Heart right ventricle (tissue), 16 donors: ENCODE results near the gene PCDH15. TPM values are rescaled to one million over a fixed set of nuclear protein-coding genes. Genes with fewer than 3 reads are reported as not detected.

Experiments used
- ATAC-seq, 8 donors: fragments of 200-7000 bp; cut with Tn5 transposase; one replicate each; pipeline ENCODE4 v1.9.1; 2020; ENCODE audit warnings: mild to moderate bottlenecking in 8 of 8, moderate library complexity in 8 of 8, moderate number of reproducible peaks in 1 of 8
- DNase-seq, 2 donors: peaks; one replicate each; pipeline ENCODE4 v3.0.0-alpha.2; 2020
- H3K27ac ChIP-seq, 10 donors: fragments of 200-600 bp; sonication (generic) in 2 of 10; one replicate each; pipeline versions ENCODE4 v1.5.0 to v1.8.0; 2020 to 2022; ENCODE audit warnings: mild to moderate bottlenecking in 3 of 10
- H3K27me3 ChIP-seq, 7 donors: fragments of 200-600 bp; one replicate each; pipeline ENCODE4 v1.8.0; 2021 to 2022; ENCODE audit warnings: mild to moderate bottlenecking in 2 of 7
- H3K36me3 ChIP-seq, 9 donors: fragments of 200-600 bp; sonication (generic) in 1 of 9; one replicate each; pipeline versions ENCODE4 v1.5.0 to v1.8.0; 2020 to 2022; ENCODE audit warnings: mild to moderate bottlenecking in 2 of 9
- H3K4me1 ChIP-seq, 9 donors: fragments of 200-600 bp; sonication (generic) in 1 of 9; one replicate each; pipeline versions ENCODE4 v1.5.0 to v1.8.0; 2020 to 2022; ENCODE audit warnings: mild to moderate bottlenecking in 4 of 9
- H3K4me3 ChIP-seq, 10 donors: fragments of 200-600 bp; sonication (generic) in 2 of 10; one replicate each; pipeline versions ENCODE4 v1.5.0 to v1.8.0; 2020 to 2022; ENCODE audit warnings: mild to moderate bottlenecking in 7 of 10, moderate library complexity in 2 of 10
- H3K9me3 ChIP-seq, 11 donors: fragments of 200-600 bp in 10 of 11; sonication (generic) in 2 of 11; one replicate each; pipeline versions ENCODE4 v1.5.0 to v1.8.0; 2013 to 2022; ENCODE audit warnings: mild to moderate bottlenecking in 2 of 11, control low read depth in 1 of 11, moderate library complexity in 1 of 11
- WGBS, 2 donors: extraction: QIAGEN DNeasy Blood & Tissue Kit; methylation state at CpG; one replicate each; pipeline ENCODE4 v1.1.7; 2013; ENCODE audit warnings: inconsistent platforms in 1 of 2; 5-methylcytosine and 5-hydroxymethylcytosine counted together
- intact Hi-C, 10 donors: fragments of 100-400 bp; cut with DNase I; formaldehyde crosslinking; loops; one replicate each; pipeline versions ENCODE4 v1.11.1 to v1.14.2; 2022
- polyA plus RNA-seq, 2 donors: library from polyadenylated mRNA; stranded (reverse); fragments of 200-250 nt; gene quantifications; one replicate each; pipeline ENCODE4 v1.2.3, GENCODE V29; 2013
- total RNA-seq, 10 donors: library from RNA; stranded (reverse); fragmentation: NEBNext Ultra II Directional in 3 of 10; extraction: Animal tissue kit (Norgen Biotek cat#: 25700) in 3 of 10; gene quantifications; one replicate each; pipeline versions ENCODE4 v1.2.1 to v1.2.4, GENCODE V29; 2021 to 2023
- TF ChIP-seq, protein P1 (sequence below), 9 donors: fragments of 200-600 bp; sonication (generic) in 2 of 9; IDR thresholded peaks; one replicate each; pipeline versions ENCODE4 v1.5.0 to v1.8.0; 2021 to 2022; ENCODE audit warnings: antibody characterized with exemption in 9 of 9, mild to moderate bottlenecking in 5 of 9, moderate library complexity in 1 of 9
- donor health status: Arrhythmogenic right ventricular cardiomyopathy.
- donor health status: ischemic (EF 13 %, LVEDD 7.1; RV severe dilation, severe dysfunction).
- donor health status: healthy with polysubstance abuse.
- donor health status: DM: no; HTN: yes; CAD: no.
- donor health status: DM: no; HTN: no; CAD: no.
- donor health status: ischemic (EF 25% LVEDD 6.9; RV normal size, moderate dysfunction).
- donor health status: ischemic (EF 25% LVEDD 5.7; RV mildly dilated, moderate dysfunction).
- donor health status: healthy.
- donor health status: DM: yes; HTN: yes; CAD: no.
- donor health status: Ischemic cardiomyopathy.
- donor health status: ischemic (EF 35%, LVEDD 5.7; RV mildly dilated, moderate dysfunction).
- donor health status: nonischemic (EF 11% LVEDD 7.7; RV severe dilation, severe dysfunction).
- donor health status: DM: yes; HTN: yes; CAD: no.
- donor health status: PGD.
- donor health status: ischemic (EF 29% LVEDD 5.4; RV normal size, mild dysfunction).
- donor health status: nonischemic (EF 23%, LVEDD 6.1; RV moderate dilation, normal function).

The PCDH15 gene
- total and polyA plus RNA-seq, 12 donors = 0.05 to 1.00 (median 0.34) TPM

GRCh38 chr10:54108961-54109360 lies 692.1 kb downstream of the PCDH15 start:
- ATAC-seq (no peak), DNase-seq (no peak)
- TF ChIP-seq, protein P1, sequence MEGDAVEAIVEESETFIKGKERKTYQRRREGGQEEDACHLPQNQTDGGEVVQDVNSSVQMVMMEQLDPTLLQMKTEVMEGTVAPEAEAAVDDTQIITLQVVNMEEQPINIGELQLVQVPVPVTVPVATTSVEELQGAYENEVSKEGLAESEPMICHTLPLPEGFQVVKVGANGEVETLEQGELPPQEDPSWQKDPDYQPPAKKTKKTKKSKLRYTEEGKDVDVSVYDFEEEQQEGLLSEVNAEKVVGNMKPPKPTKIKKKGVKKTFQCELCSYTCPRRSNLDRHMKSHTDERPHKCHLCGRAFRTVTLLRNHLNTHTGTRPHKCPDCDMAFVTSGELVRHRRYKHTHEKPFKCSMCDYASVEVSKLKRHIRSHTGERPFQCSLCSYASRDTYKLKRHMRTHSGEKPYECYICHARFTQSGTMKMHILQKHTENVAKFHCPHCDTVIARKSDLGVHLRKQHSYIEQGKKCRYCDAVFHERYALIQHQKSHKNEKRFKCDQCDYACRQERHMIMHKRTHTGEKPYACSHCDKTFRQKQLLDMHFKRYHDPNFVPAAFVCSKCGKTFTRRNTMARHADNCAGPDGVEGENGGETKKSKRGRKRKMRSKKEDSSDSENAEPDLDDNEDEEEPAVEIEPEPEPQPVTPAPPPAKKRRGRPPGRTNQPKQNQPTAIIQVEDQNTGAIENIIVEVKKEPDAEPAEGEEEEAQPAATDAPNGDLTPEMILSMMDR (IDR thresholded peaks at IDR 0.05) = no peak
- 76 to 83% methylated on average over 2 of the region's 2 CpGs for WGBS, 2 donors
- intact Hi-C loops = no loop called here
- Histone ChIP-seq H3K27me3 (no peaks in the 10 kb centered on the region), H3K27ac (no peak overlapping the region), H3K4me1 (no peaks in the 10 kb centered on the region), H3K9me3 (peaks cover 0 to 4% (median 0%) of the 10 kb centered on the region in 11 donors), H3K4me3 (no peak overlapping the region), H3K36me3 (no peaks in the 10 kb centered on the region)

- 45 to 56% methylated on average over 1 of the region's 1 CpG for WGBS, 2 donors
- no peak for ATAC-seq
- no peak for DNase-seq
- H3K27ac ChIP-seq = no peak overlapping the region
- H3K9me3 ChIP-seq = peaks cover 0 to 4% (median 0%) of the 10 kb centered on the region in 11 donors
- TF ChIP-seq, protein P1 (IDR thresholded peaks at IDR 0.05) = no peak
- H3K4me3 ChIP-seq = no peak overlapping the region
- H3K4me1 ChIP-seq = no peaks in the 10 kb centered on the region
- no peaks in the 10 kb centered on the region for H3K27me3 ChIP-seq
- intact Hi-C loops = no loop called here
- H3K36me3 ChIP-seq = no peaks in the 10 kb centered on the region
Measured at GRCh38 chr10:54096892-54097291, 704.1 kb downstream of the PCDH15 start.

- Histone ChIP-seq H3K4me3 (no peak overlapping the region), H3K9me3 (peaks cover 0 to 4% (median 0%) of the 10 kb centered on the region in 11 donors), H3K27me3 (no peaks in the 10 kb centered on the region), H3K27ac (no peak overlapping the region), H3K36me3 (no peaks in the 10 kb centered on the region), H3K4me1 (no peaks in the 10 kb centered on the region)
- ATAC-seq (peak in 1 of 8 donors; percentile 48), DNase-seq (no peak)
- WGBS, 2 donors = 17 to 24% methylated on average over 5 of the region's 5 CpGs
- intact Hi-C loops = no loop called here
- TF ChIP-seq, protein P1 (IDR thresholded peaks at IDR 0.05) = no peak
Measured at GRCh38 chr10:54094321-54094720, 706.7 kb downstream of the PCDH15 start.

DNA sequence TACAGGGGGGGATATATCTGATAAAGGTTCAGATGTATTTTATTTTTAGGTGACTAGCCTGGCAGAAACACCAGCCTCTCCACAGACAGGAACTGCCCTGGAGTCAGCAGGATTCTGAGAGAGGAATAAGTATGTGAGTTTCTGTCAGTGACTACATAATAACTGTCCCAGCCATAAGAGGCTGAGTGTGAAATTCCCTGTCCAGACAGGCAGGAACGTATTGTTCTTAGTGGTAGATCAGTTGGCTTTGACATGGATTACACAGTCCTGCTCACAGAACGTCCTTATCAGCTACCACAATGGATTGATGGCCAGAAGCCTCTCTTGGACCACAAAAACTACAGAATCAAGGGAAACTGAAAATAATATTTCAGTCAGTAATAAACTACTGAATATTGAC lies 709.8 kb downstream of the PCDH15 start:
- ATAC-seq = peak in 4 of 8 donors; percentile 46 to 95 (median 70)
- intact Hi-C loops = no loop called here

More for the DNA sequence above, 709.8 kb downstream of the PCDH15 start:
- Histone ChIP-seq H3K4me3 (no peak overlapping the region), H3K27ac (no peak overlapping the region), H3K4me1 (no peaks in the 10 kb centered on the region), H3K36me3 (no peaks in the 10 kb centered on the region), H3K9me3 (peaks cover 0 to 4% (median 0%) of the 10 kb centered on the region in 11 donors), H3K27me3 (no peaks in the 10 kb centered on the region)
- 10 to 20% methylated on average over 2 of the region's 2 CpGs for WGBS, 2 donors
- no peak for DNase-seq
- TF ChIP-seq, protein P1 (IDR thresholded peaks at IDR 0.05) = no peak
